Measurements from ENCODE around the gene CNTN4.

Gene CNTN4

GRCh38 chr3:2995195-2995594 lies 896.5 kb downstream of the CNTN4 start:
- no peak for DNase-seq

GRCh38 chr3:3005146-3005744 lies 906.6 kb downstream of the CNTN4 start:
- DNase-seq, result no peak

DNA sequence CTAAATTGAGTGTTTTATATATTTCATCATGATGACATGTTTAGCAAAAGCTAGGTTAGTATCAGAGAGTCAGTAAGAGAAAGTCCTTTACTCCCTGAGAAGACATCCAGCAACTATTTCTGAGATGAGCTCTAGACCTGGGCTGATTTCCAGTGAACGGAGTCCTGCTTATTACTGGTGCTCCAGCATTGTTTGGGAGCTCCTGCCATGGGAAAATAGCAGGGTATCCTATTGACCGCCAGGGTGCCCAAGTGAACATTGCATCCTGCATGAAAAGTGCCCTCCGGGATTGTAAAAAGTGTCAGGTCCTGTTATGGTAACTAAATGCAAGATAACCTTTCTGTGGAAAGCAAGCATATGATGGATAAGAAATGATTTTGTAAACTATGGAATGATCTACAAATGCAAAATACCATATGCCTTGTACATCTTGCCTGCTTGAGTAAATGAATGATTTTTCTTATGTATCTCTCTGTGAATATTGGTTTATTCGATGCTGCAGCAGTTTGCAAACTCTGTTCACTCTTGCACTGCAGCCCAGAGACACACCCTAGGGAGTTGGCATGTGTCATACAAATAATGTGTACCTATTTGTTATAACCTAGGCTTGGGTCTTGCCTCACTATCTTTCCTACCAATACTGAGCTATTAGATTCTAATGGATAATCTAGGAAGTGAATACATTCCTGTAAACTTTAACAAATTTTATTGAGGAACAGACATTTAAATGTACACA lies 914.8 kb downstream of the CNTN4 start:
- no peak for DNase-seq

GRCh38 chr3:3015185-3016089 lies 916.8 kb downstream of the CNTN4 start:
- DNase-seq, result peak; percentile 17

DNA sequence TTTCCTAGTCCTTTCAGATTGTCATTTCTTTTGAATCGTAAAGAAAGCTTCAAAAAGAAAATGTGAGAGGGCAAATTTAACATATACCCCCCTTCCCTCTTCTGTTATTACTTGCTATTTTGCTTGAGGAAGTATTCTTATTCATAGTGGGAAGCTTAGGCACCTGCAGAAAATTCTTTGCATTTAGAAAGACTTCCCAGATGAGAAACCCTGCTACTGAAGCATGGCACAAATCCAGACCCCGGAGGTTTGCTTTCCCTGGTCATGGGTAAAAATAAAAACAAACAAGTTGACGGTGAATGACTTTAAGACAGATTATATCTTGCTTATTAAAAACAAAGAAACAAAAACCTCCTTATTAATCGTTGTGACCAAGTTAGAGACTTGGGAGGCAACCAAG lies 917.6 kb downstream of the CNTN4 start:
- DNase-seq, result no peak

GRCh38 chr3:3020209-3020608 lies 921.5 kb downstream of the CNTN4 start:
- no peak for DNase-seq

DNA sequence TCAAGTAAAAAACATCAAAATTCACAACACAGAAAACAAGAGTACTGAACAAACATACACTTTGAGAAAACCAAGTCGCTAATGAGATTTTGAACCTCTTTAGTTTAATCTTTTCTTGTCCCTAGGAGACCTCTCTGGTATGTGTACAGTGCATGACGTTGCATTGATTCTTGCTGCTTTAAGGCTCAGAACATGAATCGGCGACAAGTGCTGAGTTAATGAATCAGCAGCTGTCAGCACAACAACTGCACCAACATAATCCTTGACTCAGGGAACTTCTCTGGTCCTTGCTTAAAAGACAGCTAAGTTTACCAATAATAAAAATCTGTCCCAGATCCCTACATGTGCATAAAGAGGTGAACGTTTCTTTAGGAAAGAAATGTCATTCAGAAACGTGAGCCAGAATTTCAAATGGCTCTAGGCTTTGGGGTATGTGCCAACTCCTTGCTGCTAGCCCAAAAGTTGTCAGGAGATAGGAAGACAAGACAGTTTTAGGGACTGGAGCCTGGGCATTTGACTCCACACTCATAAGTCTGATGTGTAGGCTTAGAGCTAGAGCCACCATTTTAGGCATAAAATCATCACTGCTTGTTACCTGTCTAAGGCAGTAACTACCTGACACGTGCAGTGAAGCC lies 924.6 kb downstream of the CNTN4 start:
- DNase-seq, result no peak

DNA sequence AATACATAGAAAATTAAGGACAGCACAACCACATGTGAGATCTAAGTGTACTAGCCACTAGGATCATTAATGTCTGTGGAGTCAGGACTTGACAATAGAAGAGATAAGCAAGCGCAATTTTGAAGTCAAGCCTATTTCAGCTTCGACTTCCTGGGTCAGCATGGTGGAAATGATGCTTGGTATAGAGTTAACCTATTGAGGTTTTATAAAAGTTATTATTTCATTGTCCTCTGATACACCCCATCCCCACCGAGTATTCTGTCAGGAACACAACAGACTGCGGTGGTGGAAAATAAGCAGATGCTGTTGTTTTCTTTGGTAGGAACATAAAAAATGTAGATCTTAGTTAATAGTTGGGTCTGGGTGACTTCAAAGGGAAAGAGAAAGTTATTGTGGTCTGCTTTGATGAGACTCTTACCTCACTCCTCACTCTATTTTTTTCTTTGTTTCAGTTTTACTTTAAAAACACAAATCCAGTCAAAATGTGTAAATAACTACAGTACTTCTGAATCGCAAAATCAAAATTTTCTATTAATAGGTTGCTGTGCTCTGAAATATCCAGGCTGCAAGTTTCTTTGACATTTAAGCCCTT lies 929.4 kb downstream of the CNTN4 start:
- DNase-seq, result no peak

DNA sequence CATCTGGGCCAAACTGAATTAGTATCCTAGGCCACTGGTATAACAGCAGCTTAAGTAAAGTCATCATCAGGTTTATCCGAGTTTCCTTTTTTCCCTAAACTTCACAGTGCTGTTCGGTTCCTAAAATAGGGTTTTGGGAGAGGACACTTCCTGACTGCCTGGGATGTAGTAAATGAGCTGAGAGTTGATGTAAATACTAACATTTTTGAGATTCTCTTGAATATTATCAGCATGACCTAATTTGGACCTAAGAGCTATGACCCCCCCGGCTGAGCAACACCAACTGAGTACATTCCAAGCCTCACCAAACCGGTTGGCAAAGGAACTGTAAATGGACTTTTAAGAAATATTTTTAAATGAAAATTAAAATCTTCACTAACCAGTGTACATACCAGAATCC lies 932.7 kb downstream of the CNTN4 start:
- DNase-seq, result no peak

- no peak for DNase-seq
Observed at GRCh38 chr3:3037156-3037555, 938.5 kb downstream of the CNTN4 start.

DNA sequence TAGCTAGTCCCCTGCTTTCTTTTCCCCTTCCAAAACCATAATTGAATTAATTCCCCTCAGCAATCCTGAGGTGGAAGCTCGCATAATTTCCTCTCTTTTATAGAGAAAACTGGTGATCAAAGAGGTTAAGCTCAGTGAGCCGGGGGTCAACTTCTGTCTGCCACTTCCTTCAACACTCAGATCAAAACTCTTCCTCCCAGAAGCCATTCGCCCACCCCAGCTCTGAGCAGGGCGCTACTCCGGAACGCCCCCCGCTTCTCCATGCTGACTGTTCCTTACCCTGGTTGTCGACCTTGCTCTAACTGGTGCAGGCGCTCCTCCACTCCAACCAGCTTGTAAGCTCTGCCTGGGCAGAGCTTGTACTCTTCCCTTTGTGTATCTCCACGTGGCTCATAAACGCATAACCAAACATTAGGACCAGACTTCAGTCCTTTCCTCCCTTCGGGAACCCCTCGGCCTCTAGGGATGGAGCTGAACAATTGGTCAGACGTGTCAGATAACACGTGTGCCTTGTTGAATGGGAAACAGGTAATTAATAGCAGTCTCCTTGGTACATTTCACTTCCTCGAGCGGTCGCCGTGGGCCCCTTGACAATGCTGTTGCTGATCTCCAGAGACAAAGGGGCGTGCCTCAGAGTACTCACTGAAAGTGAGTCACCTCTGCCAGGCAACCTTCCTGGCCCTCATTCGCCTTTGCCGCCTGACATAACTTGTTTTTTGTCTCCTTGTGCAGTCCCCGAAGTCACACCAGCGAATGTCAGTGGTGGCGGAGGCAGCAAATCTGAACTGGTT lies 939.7 kb downstream of the CNTN4 start:
- DNase-seq, result no peak

GRCh38 chr3:3053974-3054373 lies 955.3 kb downstream of the CNTN4 start:
- DNase-seq, result no peak

DNA sequence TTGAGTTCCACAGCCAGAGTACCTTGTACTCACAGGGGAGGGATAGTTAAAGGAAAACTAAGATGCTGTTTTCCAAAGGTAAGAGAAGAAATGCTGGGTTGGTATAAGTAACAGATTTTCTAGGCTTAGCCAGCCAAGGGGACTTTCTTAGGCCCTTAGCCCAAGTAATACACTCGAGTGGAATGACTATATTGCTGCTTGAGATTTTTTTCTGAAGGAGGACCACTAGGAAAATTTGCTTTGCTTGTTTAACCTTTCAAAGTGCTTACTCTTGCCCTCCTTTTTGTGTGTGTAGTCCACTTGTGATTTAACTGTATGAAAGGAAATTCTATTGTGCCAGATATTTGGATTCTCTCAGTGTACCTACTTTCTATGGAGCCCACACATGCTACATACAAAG lies 961.0 kb downstream of the CNTN4 start:
- no peak for DNase-seq

DNA sequence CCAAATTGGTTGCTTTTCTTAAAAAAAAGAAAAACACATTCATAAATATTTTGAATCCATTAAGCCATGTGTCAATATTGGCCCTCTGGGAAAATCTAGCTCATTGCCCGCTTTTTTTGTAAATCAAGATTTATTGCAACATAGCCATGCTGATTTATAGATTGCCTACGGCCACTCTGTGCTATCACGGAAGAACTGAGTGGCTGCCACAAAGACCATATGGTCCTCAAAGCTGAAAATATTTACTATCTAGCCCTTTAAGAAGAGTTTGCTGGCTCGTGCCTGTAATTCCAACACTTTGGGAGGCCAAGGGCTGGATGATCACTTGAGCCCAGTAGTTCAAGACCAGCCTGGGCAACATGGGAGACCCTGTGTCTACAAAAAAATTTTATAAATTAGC lies 965.6 kb downstream of the CNTN4 start:
- no peak for DNase-seq

DNA sequence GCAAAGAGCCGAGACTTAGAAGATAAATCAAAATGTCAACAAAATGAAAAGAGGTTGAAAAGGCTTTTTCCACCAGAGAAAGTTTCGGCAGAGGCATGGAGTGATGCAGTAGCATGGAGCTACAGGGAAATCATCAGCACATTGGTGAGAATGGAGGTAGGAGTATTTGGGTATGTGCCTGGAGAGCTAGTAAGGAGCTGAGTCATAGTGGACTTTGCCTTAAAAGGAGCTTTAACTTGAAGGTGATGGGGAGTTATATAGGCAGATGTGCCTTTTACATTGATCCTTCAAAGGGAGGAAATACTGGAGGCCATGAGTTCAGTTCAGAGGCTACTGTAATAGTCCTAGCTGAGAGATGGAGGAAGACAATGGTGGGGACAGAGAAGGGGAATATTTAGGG lies 967.2 kb downstream of the CNTN4 start:
- peak; percentile 76 for DNase-seq

- no peak for DNase-seq
Observed at GRCh38 chr3:3066378-3066777, 967.7 kb downstream of the CNTN4 start.

DNA sequence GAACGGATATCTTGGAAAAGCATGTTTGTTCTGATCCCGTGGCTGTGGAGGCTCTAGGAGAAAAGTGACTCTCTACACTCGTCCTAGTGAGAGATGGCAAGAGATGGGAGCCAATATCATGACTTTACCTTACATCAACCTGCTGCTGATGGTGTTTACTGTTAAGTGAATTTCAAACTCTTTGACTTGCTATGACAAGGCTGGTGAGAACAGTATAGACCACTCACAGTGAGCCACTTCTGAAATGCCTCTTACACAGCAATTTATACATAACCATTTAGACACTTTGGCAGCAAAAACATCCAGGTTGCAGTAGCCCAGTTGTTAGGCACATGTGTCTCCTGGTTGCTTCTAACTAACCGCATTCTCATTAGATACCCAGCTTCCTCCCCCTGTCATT lies 968.2 kb downstream of the CNTN4 start:
- DNase-seq, result no peak

DNA sequence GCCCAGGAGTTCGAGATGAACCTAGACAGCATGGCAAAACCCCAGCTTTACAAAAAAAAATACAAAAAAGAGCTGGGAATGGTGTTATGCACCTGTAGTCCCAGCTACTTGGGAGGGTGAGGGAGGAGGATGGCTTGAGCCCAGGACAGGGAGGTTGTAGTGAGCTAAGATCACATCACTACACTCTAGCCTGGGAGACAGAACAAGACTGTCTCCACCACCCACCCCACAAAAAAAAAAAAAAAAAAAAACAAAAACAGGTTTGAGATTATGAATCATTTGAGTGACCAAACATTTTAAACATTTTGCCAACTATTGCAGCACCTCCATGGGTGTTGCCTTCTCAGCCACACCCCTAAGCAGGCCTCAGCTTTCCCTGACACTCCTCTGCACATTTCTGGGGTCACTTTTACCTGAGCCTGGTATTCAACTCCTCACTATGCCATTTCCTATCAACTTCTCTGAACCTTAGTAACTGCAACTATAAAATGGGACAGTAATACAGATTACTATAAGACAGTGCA lies 969.8 kb downstream of the CNTN4 start:
- DNase-seq, result no peak

GRCh38 chr3:3069723-3070122 lies 971.1 kb downstream of the CNTN4 start:
- DNase-seq, result peak; percentile 9

GRCh38 chr3:3071136-3071535 lies 972.5 kb downstream of the CNTN4 start:
- no peak for DNase-seq

DNA sequence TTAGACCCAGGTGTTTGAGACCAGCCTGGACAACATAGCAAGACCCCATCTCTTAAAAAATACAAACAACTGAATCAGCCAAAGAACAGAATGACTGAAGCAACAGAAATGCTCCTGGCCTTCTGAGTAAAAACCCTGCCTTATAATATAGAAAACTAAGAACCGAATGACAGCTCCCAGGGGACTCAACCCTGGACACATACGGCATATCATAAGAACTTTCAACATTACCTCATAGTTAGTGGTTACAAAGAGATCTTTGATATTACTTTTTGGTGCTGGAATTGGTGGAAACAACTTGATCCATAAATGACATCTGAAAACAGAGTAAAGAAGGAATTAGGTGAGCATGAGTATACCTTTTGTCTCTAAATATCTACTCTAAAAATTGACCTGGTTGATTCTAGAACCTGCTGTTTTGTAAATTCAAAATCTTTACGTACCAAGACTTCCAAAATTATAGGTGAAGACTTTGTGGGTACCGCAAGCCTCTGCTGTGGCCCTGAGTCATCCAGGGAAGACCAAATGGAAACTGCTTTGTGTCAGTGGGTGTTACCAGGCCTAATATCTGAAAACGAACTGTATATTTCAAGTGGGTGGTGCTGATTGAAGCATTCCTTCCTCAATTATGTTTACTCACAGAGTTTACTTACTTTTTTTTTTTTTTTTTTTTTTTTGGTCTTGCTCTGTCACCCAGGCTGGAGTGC lies 976.0 kb downstream of the CNTN4 start:
- DNase-seq, result no peak

Measured in fibroblast of upper back skin (primary cell).